GM12874 (cell line): ENCODE measurements around the gene TMC3.

Experiments
- TF ChIP-seq, protein P1 (sequence below): IDR thresholded peaks from 2 replicates; pipeline ENCODE4 v1.5.1; 2011; ENCODE audit warnings: low read depth, mild to moderate bottlenecking, control low read depth, low read length, moderate library complexity; ENCODE audit not compliant: insufficient read depth

Gene TMC3

GRCh38 chr15:81343371-81343770, 30.6 kb downstream of the TMC3 start:
- TF ChIP-seq, protein P1, sequence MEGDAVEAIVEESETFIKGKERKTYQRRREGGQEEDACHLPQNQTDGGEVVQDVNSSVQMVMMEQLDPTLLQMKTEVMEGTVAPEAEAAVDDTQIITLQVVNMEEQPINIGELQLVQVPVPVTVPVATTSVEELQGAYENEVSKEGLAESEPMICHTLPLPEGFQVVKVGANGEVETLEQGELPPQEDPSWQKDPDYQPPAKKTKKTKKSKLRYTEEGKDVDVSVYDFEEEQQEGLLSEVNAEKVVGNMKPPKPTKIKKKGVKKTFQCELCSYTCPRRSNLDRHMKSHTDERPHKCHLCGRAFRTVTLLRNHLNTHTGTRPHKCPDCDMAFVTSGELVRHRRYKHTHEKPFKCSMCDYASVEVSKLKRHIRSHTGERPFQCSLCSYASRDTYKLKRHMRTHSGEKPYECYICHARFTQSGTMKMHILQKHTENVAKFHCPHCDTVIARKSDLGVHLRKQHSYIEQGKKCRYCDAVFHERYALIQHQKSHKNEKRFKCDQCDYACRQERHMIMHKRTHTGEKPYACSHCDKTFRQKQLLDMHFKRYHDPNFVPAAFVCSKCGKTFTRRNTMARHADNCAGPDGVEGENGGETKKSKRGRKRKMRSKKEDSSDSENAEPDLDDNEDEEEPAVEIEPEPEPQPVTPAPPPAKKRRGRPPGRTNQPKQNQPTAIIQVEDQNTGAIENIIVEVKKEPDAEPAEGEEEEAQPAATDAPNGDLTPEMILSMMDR = no peak

DNA sequence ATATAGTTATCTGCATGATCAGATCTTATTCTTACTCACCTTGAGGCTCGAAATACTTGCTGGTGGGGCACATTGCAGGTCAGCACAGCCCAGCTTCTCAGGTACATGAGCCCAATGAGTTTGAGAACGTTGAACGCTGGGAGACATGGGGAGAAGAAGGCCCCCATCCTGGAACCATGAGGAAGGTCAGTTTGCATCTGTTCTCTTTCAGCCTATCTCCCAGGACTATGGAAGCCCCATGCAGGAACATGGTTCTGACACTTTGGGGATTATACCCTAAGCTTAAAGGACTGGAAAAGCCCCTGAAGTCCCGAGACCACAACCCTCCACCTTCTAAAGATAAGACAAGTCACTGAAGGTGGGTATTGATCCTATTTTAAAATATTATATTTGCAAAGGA, 32.7 kb downstream of the TMC3 start:
- TF ChIP-seq, protein P1 = no peak

DNA sequence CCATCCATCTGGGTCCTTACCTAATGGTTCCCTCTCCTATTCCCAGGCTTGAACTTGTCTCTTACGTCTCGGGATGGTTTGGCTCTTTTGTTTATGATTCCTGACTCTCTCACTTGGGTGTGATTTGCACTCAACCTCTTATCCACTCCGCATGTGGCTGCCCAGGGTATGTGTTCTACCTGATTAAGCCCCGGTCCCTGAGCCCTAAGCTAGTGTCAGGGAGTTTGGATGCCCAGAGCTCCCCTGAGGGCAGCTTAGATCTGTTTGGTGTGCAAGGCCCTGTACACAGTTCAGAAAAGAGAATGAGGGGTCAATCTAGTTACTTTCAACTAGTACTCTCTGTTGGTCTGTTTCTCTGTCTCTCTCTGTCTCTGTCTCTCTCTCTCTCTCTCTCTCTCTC, 34.2 kb downstream of the TMC3 start:
- TF ChIP-seq, protein P1 = no peak

- TF ChIP-seq, protein P1 = no peak
Measured at GRCh38 chr15:81339321-81339720, 34.7 kb downstream of the TMC3 start.

DNA sequence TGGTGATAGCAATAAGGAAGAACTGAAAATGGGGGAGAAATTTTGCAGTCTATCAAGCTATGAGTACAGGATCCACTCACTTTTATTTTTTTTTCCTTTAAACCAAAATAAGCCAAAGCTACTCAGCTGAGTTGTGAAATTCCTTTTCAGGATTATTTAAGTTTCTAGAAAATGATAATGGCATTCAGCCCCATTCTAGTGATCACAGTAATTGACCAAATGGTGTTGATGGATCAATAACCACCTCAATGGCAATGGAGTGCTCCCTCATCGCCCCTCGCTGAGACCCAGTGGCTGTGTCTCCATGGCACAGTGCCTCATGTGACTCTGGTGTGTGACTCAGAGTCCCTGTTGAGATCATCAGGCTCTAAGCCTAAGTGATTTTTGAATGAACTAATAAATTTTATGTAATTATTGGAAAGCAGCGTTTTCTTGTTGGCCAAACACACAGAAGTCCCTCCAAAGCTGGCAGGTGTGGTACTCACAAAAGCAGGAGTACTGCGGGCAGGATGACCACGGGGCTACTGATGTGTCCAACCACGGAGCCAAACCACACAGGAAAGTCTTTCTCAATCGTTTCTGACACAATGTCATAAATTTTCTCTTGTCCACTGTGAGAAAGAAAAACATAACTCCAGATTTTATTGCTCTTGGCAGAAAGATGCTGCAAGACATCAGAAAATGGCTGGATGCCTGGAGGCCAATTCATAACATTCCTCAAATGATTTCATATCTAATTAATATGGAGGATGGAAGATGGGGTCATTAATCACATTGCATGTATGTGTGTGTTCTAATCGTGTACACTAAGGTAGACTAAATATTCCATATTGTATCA, 35.6 kb downstream of the TMC3 start:
- TF ChIP-seq, protein P1 = no peak

DNA sequence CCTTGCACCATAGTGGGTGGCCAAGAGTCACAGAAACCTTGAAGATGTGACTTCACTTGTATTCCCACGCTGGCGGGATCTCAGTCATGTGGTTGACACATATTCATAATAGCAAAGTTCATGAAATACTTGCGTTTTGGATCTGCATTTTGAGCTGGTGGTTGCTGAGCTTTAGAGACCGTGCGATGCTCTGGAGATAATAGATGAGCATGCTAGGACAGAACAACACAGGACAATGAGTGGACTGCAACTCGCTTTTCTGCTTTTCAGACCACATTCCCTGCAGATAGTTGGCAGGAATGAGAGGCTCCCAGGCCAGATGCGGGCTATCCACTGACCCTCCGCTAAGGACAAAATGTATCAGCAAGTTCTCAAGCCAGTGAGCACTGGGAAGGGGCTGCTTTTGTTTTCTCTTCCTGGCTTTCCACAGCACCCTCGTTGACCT, 36.3 kb downstream of the TMC3 start:
- TF ChIP-seq, protein P1 = no peak

- TF ChIP-seq, protein P1 = no peak
Measured at GRCh38 chr15:81337241-81337640, 36.8 kb downstream of the TMC3 start.
